Neural progenitor cell (in vitro differentiated cells): ENCODE results near the gene ORAI1. TPM values are rescaled to one million over a fixed set of nuclear protein-coding genes. Genes with fewer than 3 reads are reported as not detected.

ENCODE experiments used
- DNase-seq: peaks from one replicate; pipeline ENCODE4 v3.0.0-alpha.2; 2016; ENCODE audit warnings: low spot score
- H2AFZ ChIP-seq: fragments of 200-600 bp; sonication (generic); replicated peaks from 2 replicates; pipeline ENCODE4 v1.6.1; 2016; ENCODE audit warnings: antibody characterized with exemption
- H3F3A ChIP-seq: fragments of 200-600 bp; sonication (generic); 2 replicates; pipeline ENCODE4 v1.6.1; 2016; ENCODE audit warnings: antibody characterized with exemption, low read depth
- H3K27ac ChIP-seq: fragments of 200-600 bp; sonication (generic); 2 replicates; pipeline ENCODE4 v1.5.1; 2016; ENCODE audit warnings: mild to moderate bottlenecking
- H3K27me3 ChIP-seq: fragments of 200-600 bp; sonication (generic); 2 replicates; pipeline ENCODE4 v1.6.1; 2016; ENCODE audit warnings: mild to moderate bottlenecking, moderate library complexity
- H3K36me3 ChIP-seq: fragments of 200-600 bp; sonication (generic); 2 replicates; pipeline ENCODE4 v1.5.1; 2016
- H3K4me1 ChIP-seq: fragments of 200-600 bp; sonication (generic); 2 replicates; pipeline ENCODE4 v1.6.1; 2016; ENCODE audit warnings: mixed run types
- H3K4me2 ChIP-seq: fragments of 200-600 bp; sonication (generic); 2 replicates; pipeline ENCODE4 v1.6.1; 2016
- H3K4me3 ChIP-seq: fragments of 200-600 bp; sonication (generic); 2 replicates; pipeline ENCODE4 v1.5.1; 2016
- H3K79me2 ChIP-seq: fragments of 200-600 bp; sonication (generic); 2 replicates; pipeline ENCODE4 v1.6.1; 2016; ENCODE audit warnings: low read depth
- H3K9ac ChIP-seq: fragments of 200-600 bp; sonication (generic); 2 replicates; pipeline ENCODE4 v1.6.1; 2016
- H3K9me3 ChIP-seq: fragments of 200-600 bp; sonication (generic); 2 replicates; pipeline ENCODE4 v1.5.1; 2016; ENCODE audit warnings: low read depth
- H4K20me1 ChIP-seq: fragments of 200-600 bp; sonication (generic); 2 replicates; pipeline ENCODE4 v1.6.1; 2016; ENCODE audit warnings: low read depth
- H3K27ac Mint-ChIP-seq: 3 replicates; pipeline ENCODE4 v1.8.0; 2021; ENCODE audit warnings: mixed read lengths
- H3K27me3 Mint-ChIP-seq: 2 replicates; pipeline ENCODE4 v1.8.0; 2022; ENCODE audit warnings: low read depth, mild to moderate bottlenecking, inconsistent platforms, moderate library complexity, mixed read lengths; ENCODE audit not compliant: insufficient read depth
- H3K36me3 Mint-ChIP-seq: 3 replicates; pipeline ENCODE4 v1.8.0; 2021; ENCODE audit warnings: mixed read lengths
- H3K4me1 Mint-ChIP-seq: 3 replicates; pipeline ENCODE4 v1.8.0; 2021; ENCODE audit warnings: mixed read lengths
- H3K4me3 Mint-ChIP-seq: 3 replicates; pipeline ENCODE4 v1.8.0; 2021; ENCODE audit warnings: mild to moderate bottlenecking, moderate library complexity, mixed read lengths
- H3K9me3 Mint-ChIP-seq: 3 replicates; pipeline ENCODE4 v1.8.0; 2020; ENCODE audit warnings: mixed read lengths
- CTCF ChIP-seq: fragments of 200-600 bp; sonication (generic); IDR thresholded peaks from 2 replicates; pipeline ENCODE4 v1.5.1; 2017; ENCODE audit warnings: antibody characterized with exemption, mild to moderate bottlenecking
- EZH2 ChIP-seq: fragments of 200-600 bp; sonication (generic); IDR thresholded peaks from 2 replicates; pipeline ENCODE4 v1.6.1; 2017; ENCODE audit warnings: antibody characterized with exemption, mild to moderate bottlenecking, moderate library complexity
- EZH2phosphoT487 ChIP-seq: fragments of 200-600 bp; sonication (generic); IDR thresholded peaks from 2 replicates; pipeline ENCODE4 v1.6.1; 2017; ENCODE audit warnings: antibody characterized with exemption
- total RNA-seq: library from RNA; depleted of rRNA; stranded (reverse); fragments of >200 nt; gene quantifications from 2 replicates; pipeline ENCODE4 v1.2.3, GENCODE V29; 2015; ENCODE audit warnings: low replicate concordance

ORAI1 gene
- total RNA-seq, 1 donor from 2014 or later: 8.0 TPM

GRCh38 chr12:121641343-121641630 is 15.0 kb downstream of the ORAI1 start:
- H3K9me3 ChIP-seq: no peaks in the 10 kb centered on the region
- DNase-seq: no peak
- no peaks in the 10 kb centered on the region for H3K9me3 Mint-ChIP-seq
- peaks cover 37% of the 10 kb centered on the region for H3K79me2 ChIP-seq
- TF ChIP-seq EZH2: no peak
- TF ChIP-seq EZH2phosphoT487: no peak
- TF ChIP-seq CTCF: no peak
- no peak overlapping the region for H3K4me3 ChIP-seq
- H3K27ac ChIP-seq: no peak overlapping the region
- H3K9ac ChIP-seq: no peak overlapping the region
- H3K36me3 ChIP-seq: no peaks in the 10 kb centered on the region
- H2AFZ ChIP-seq: no peak overlapping the region
- H3K27me3 ChIP-seq: no peaks in the 10 kb centered on the region
- H3K4me3 Mint-ChIP-seq: no peak overlapping the region
- no peaks in the 10 kb centered on the region for H3K4me1 ChIP-seq
- no peak overlapping the region for H3K27ac Mint-ChIP-seq
- no peak overlapping the region for H3K4me2 ChIP-seq
- no peaks in the 10 kb centered on the region for H3K4me1 Mint-ChIP-seq
- peaks cover 3% of the 10 kb centered on the region for H4K20me1 ChIP-seq
- no peaks in the 10 kb centered on the region for H3F3A ChIP-seq
- H3K27me3 Mint-ChIP-seq: peaks cover 3% of the 10 kb centered on the region
- peaks cover 4% of the 10 kb centered on the region for H3K36me3 Mint-ChIP-seq

- H3K9ac ChIP-seq: no peak overlapping the region
- no peaks in the 10 kb centered on the region for H3K9me3 Mint-ChIP-seq
- H3K9me3 ChIP-seq: no peaks in the 10 kb centered on the region
- no peaks in the 10 kb centered on the region for H3K27me3 ChIP-seq
- TF ChIP-seq EZH2phosphoT487 (no peak), EZH2 (no peak), CTCF (no peak)
- no peak overlapping the region for H3K4me2 ChIP-seq
- no peaks in the 10 kb centered on the region for H3K27me3 Mint-ChIP-seq
- H3K36me3 ChIP-seq: no peaks in the 10 kb centered on the region
- H3K4me1 Mint-ChIP-seq: peaks cover 4% of the 10 kb centered on the region
- no peaks in the 10 kb centered on the region for H3K79me2 ChIP-seq
- H2AFZ ChIP-seq: no peak overlapping the region
- no peak for DNase-seq
- no peak overlapping the region for H3K27ac ChIP-seq
- peaks cover 5% of the 10 kb centered on the region for H3K36me3 Mint-ChIP-seq
- H3K4me3 ChIP-seq: no peak overlapping the region
- no peaks in the 10 kb centered on the region for H3K4me1 ChIP-seq
- H3K27ac Mint-ChIP-seq: no peak overlapping the region
- H4K20me1 ChIP-seq: no peaks in the 10 kb centered on the region
- peaks cover 6% of the 10 kb centered on the region for H3F3A ChIP-seq
- no peak overlapping the region for H3K4me3 Mint-ChIP-seq
Observed at GRCh38 chr12:121648458-121649028, 22.2 kb downstream of the ORAI1 start.

DNA sequence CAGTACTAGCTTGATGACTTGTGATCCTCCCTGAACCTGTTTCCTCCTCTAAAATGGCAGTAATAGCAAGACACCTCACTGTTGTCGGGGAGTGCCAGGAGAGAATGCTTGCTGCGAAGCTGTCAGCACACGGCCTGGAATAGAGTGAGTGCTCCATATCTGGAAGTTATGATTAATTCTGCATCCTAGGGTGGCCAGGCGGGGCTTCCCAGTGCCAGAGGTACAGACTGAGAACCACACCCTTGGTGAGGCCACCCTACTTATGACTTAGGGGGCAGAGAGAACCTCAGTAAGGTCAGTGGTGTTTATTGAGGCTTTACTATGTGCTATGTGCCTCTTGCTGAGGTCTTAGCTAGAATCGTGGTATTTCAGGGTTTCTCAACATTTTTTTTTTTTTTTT is 23.0 kb downstream of the ORAI1 start:
- H3K4me1 Mint-ChIP-seq: peaks cover 4% of the 10 kb centered on the region
- H3K27me3 ChIP-seq: no peaks in the 10 kb centered on the region
- H3K27ac ChIP-seq: no peak overlapping the region
- no peaks in the 10 kb centered on the region for H3K79me2 ChIP-seq
- H3K27ac Mint-ChIP-seq: peak overlapping the region; percentile 9
- TF ChIP-seq EZH2 (no peak), EZH2phosphoT487 (no peak), CTCF (no peak)
- no peaks in the 10 kb centered on the region for H3K4me1 ChIP-seq
- H3K36me3 ChIP-seq: no peaks in the 10 kb centered on the region
- H3K27me3 Mint-ChIP-seq: no peaks in the 10 kb centered on the region
- H3K9ac ChIP-seq: no peak overlapping the region
- H2AFZ ChIP-seq: no peak overlapping the region
- H3K9me3 Mint-ChIP-seq: no peaks in the 10 kb centered on the region
- no peak for DNase-seq
- H3K36me3 Mint-ChIP-seq: peaks cover 5% of the 10 kb centered on the region
- no peak overlapping the region for H3K4me3 Mint-ChIP-seq
- H3K9me3 ChIP-seq: no peaks in the 10 kb centered on the region
- H4K20me1 ChIP-seq: no peaks in the 10 kb centered on the region
- no peak overlapping the region for H3K4me2 ChIP-seq
- no peak overlapping the region for H3K4me3 ChIP-seq
- peaks cover 6% of the 10 kb centered on the region for H3F3A ChIP-seq
